Panc1 (cell line): Measurements from ENCODE around the gene IGFL4. TPM values are rescaled to one million over a fixed set of nuclear protein-coding genes. Genes with fewer than 3 reads are reported as not detected.

Experiments used
- ATAC-seq: fragments of 200-7000 bp; cut with Tn5 transposase; 2 replicates; pipeline ENCODE4 v1.9.1; 2020; ENCODE audit warnings: mild to moderate bottlenecking, moderate library complexity
- BruUV-seq: library from RNA; stranded (reverse); fragments of 400-500 nt; replicated peaks from 2 replicates; lab custom pipeline; 2021; lab: Mats Ljungman, UMichigan
- CTCF ChIA-PET: fragments of 300-600 bp; sonication (Branson Sonifier 250); formaldehyde crosslinking; loops from one replicate; lab custom pipeline; 2022; ENCODE audit warnings: antibody characterized with exemption; lab: Charles Lee
- POLR2A ChIA-PET: fragments of 300-600 bp; sonication (Branson Sonifier 250); formaldehyde crosslinking; loops from one replicate; lab custom pipeline; 2022; ENCODE audit warnings: antibody characterized with exemption; lab: Charles Lee
- DNase-seq: peaks from one replicate; pipeline ENCODE4 v3.0.0-alpha.2; 2010; ENCODE audit warnings: low read depth, low spot score
- H3K27ac ChIP-seq: 2 replicates; pipeline ENCODE4 v1.5.1; 2011; ENCODE audit warnings: mild to moderate bottlenecking, low read length, inconsistent platforms
- H3K27me3 ChIP-seq: fragments of 200-500 bp; sonication (Bioruptor generic); 2 replicates; pipeline ENCODE4 v1.6.0; 2014; ENCODE audit warnings: low read length, inconsistent platforms; ENCODE audit not compliant: control insufficient read depth, insufficient read depth
- H3K36me3 ChIP-seq: fragments of 200-500 bp; sonication (Bioruptor generic); 2 replicates; pipeline ENCODE4 v1.5.1; 2014; ENCODE audit warnings: inconsistent platforms, mild to moderate bottlenecking, low read length, moderate library complexity; ENCODE audit not compliant: control insufficient read depth, insufficient read depth
- H3K4me1 ChIP-seq: 2 replicates; pipeline ENCODE4 v1.5.1; 2011; ENCODE audit warnings: inconsistent platforms, mild to moderate bottlenecking, low read length, moderate library complexity; ENCODE audit not compliant: control insufficient read depth, insufficient read depth
- H3K4me3 ChIP-seq, 2 experiments: 2 replicates each; pipeline ENCODE4 v1.5.1; 2011 to 2012; ENCODE audit warnings: low read depth in 2 of 2, low read length in 2 of 2, mild to moderate bottlenecking in 2 of 2, inconsistent platforms in 1 of 2, moderate library complexity in 1 of 2
- H3K9me3 ChIP-seq: fragments of 200-500 bp; sonication (Bioruptor generic); 2 replicates; pipeline ENCODE4 v1.5.1; 2014; ENCODE audit warnings: low read depth, mild to moderate bottlenecking, inconsistent platforms, low read length, moderate library complexity; ENCODE audit not compliant: control insufficient read depth, insufficient read depth
- POLR2AphosphoS5 ChIP-seq: IDR thresholded peaks from 2 replicates; pipeline ENCODE4 v1.6.1; 2012; ENCODE audit warnings: mild to moderate bottlenecking, low read depth, low read length, moderate library complexity
- TCF7L2 ChIP-seq: IDR thresholded peaks from 2 replicates; pipeline ENCODE4 v1.6.1; 2011; ENCODE audit warnings: mild to moderate bottlenecking, low read depth, low read length, inconsistent platforms
- in situ Hi-C: cut with HindIII; loops from 2 replicates; pipeline ENCODE4 v1.10.0; 2016; ENCODE audit warnings: low sequenced_read_pairs, low pct_unique_long_range_greater_than_20kb
- intact Hi-C: fragments of 100-400 bp; cut with micrococcal nuclease; formaldehyde crosslinking; loops from one replicate; pipeline ENCODE4 v1.10.0; 2022; ENCODE audit not compliant: unreplicated experiment
- total RNA-seq: library from RNA; stranded (reverse); gene quantifications from one replicate; pipeline ENCODE4 v1.2.1, GENCODE V29; 2021; ENCODE audit not compliant: unreplicated experiment
- TF ChIP-seq, protein P1 (sequence below): fragments of 450-650 bp; IDR thresholded peaks from 2 replicates; pipeline ENCODE4 v1.5.1; 2017; ENCODE audit warnings: mild to moderate bottlenecking
- TF ChIP-seq, protein P2 (sequence below), 2 experiments: IDR thresholded peaks; 2 replicates each; pipeline ENCODE4 v1.6.1; 2011 to 2012; ENCODE audit warnings: low read depth in 2 of 2, control low read depth in 1 of 2, low read length in 1 of 2, mild to moderate bottlenecking in 1 of 2, moderate library complexity in 1 of 2; ENCODE audit not compliant: insufficient read depth in 1 of 2

The IGFL4 gene
- total RNA-seq, 1 experiment from 2014 or later: 0.39 TPM

DNA sequence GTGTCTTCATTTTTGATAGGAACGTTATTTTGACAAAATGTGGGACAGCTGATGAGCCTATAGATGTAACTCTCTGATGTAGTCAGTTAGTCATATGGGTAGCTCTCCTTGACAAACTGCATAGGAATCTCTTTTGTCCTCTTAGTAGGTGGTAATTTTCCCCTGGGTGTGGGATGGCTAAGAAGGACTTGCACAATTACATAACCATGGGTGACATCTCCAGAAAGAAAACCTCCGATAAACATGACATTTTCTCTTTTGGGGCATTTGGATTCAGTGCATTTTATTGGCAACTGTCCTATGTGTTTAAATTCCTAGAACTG, 41.9 kb upstream of the IGFL4 start:
- DNase-seq (no peak), ATAC-seq (no peak)
- Histone ChIP-seq H3K36me3 (no peaks in the 10 kb centered on the region), H3K27ac (no peak overlapping the region), H3K4me3 (no peak overlapping the region), H3K4me1 (no peaks in the 10 kb centered on the region), H3K27me3 (no peaks in the 10 kb centered on the region; the same call in 1 of the 2 replicates), H3K9me3 (no peaks in the 10 kb centered on the region; the same call in 1 of the 2 replicates)
- CTCF ChIA-PET: interaction anchor here (0.7 to 4.0 kb wide), 3 partner anchors 57 to 182 kb away, joined by 3 to 13 read pairs (median 3); no protein-coding TSS in a partner anchor
- intact Hi-C loops (loop anchor here (2.0 to 5.0 kb wide), 2 partner anchors 106 to 185 kb away; no protein-coding TSS in a partner anchor), in situ Hi-C loops (no loop called here)
- no TSS peak for BruUV-seq
- TF ChIP-seq, protein P1, sequence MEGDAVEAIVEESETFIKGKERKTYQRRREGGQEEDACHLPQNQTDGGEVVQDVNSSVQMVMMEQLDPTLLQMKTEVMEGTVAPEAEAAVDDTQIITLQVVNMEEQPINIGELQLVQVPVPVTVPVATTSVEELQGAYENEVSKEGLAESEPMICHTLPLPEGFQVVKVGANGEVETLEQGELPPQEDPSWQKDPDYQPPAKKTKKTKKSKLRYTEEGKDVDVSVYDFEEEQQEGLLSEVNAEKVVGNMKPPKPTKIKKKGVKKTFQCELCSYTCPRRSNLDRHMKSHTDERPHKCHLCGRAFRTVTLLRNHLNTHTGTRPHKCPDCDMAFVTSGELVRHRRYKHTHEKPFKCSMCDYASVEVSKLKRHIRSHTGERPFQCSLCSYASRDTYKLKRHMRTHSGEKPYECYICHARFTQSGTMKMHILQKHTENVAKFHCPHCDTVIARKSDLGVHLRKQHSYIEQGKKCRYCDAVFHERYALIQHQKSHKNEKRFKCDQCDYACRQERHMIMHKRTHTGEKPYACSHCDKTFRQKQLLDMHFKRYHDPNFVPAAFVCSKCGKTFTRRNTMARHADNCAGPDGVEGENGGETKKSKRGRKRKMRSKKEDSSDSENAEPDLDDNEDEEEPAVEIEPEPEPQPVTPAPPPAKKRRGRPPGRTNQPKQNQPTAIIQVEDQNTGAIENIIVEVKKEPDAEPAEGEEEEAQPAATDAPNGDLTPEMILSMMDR: no peak
- TF ChIP-seq, protein P2, sequence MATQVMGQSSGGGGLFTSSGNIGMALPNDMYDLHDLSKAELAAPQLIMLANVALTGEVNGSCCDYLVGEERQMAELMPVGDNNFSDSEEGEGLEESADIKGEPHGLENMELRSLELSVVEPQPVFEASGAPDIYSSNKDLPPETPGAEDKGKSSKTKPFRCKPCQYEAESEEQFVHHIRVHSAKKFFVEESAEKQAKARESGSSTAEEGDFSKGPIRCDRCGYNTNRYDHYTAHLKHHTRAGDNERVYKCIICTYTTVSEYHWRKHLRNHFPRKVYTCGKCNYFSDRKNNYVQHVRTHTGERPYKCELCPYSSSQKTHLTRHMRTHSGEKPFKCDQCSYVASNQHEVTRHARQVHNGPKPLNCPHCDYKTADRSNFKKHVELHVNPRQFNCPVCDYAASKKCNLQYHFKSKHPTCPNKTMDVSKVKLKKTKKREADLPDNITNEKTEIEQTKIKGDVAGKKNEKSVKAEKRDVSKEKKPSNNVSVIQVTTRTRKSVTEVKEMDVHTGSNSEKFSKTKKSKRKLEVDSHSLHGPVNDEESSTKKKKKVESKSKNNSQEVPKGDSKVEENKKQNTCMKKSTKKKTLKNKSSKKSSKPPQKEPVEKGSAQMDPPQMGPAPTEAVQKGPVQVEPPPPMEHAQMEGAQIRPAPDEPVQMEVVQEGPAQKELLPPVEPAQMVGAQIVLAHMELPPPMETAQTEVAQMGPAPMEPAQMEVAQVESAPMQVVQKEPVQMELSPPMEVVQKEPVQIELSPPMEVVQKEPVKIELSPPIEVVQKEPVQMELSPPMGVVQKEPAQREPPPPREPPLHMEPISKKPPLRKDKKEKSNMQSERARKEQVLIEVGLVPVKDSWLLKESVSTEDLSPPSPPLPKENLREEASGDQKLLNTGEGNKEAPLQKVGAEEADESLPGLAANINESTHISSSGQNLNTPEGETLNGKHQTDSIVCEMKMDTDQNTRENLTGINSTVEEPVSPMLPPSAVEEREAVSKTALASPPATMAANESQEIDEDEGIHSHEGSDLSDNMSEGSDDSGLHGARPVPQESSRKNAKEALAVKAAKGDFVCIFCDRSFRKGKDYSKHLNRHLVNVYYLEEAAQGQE (IDR thresholded peaks at IDR 0.05; ENCODE audit: insufficient read depth in 1 of 2, low read depth in 2 of 2, low read length in 1 of 2): no peak
- TF ChIP-seq TCF7L2: no peak
- POLR2A ChIA-PET: no interaction called here

DNA sequence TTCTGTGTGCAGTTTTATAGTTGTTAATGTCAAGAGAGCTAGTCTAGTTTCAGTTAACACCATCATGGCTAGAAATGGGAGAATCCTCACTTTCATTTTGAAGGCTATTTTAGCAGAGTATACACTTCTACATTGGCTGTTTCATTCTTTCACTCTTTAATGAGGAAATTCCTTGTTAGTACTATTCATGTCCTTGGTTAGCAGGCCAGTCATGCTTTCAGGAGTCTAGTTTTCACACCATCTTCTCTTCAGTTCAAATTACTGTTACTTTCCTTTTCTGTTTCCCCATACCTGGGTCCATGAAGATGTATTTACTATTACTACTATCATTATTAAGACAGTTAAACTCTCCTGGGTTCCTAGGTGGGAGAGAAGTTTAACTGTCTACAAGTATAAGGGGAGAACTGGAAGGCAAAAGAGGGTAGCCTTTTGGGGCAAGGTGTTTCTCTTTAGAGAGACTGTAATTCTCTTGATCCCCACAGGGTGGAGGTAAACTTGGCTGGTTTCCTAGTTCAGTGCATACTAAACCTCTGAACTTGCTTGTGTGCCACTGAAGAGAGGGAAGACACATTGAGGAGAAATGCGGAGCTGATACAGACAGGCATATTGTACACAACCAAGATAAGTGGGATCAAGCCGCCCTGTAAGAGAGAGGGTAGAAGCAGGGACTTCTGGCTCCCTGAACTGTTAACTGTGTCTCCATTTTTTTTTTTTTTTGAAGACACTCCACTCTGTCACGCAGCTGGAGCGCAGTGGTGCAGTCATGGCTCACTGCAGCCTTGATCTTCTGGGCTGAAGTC, 41.3 kb upstream of the IGFL4 start:
- no peaks in the 10 kb centered on the region for H3K4me1 ChIP-seq
- ATAC-seq (peak; percentile 59; the same call in 1 of the 2 replicates), DNase-seq (no peak)
- no TSS peak for BruUV-seq
- no peaks in the 10 kb centered on the region; the same call in 1 of the 2 replicates for H3K27me3 ChIP-seq
- no peaks in the 10 kb centered on the region for H3K36me3 ChIP-seq
- TF ChIP-seq POLR2AphosphoS5: no peak
- TF ChIP-seq, protein P1: peak; percentile 63
- intact Hi-C loops (loop anchor here (2.0 to 5.0 kb wide), 2 partner anchors 107 to 185 kb away; no protein-coding TSS in a partner anchor), in situ Hi-C loops (no loop called here)
- ChIA-PET CTCF (interaction anchor here (0.7 to 4.0 kb wide), 4 partner anchors 57 to 183 kb away, joined by 3 to 13 read pairs (median 3); no protein-coding TSS in a partner anchor), POLR2A (interaction anchor here (0.6 kb wide), 1 partner anchor 288 kb away, joined by 5 read pairs; no protein-coding TSS in a partner anchor)
- no peak overlapping the region for H3K4me3 ChIP-seq
- H3K27ac ChIP-seq: no peak overlapping the region
- H3K9me3 ChIP-seq: no peaks in the 10 kb centered on the region; the same call in 1 of the 2 replicates
